Measurements from ENCODE around the gene CADPS2. TPM values are rescaled to one million over a fixed set of nuclear protein-coding genes. Genes with fewer than 3 reads are reported as not detected.

CADPS2 gene
- total and polyA plus RNA-seq, 2 of the 8 experiments (the other 6 are each of a cell fraction or from before 2014, with no cell fraction given) = 8.9 to 22.3 TPM

GRCh38 chr7:122803323-122803722, 82.9 kb downstream of the CADPS2 start:
- Histone ChIP-seq H3K4me2 (ENCODE audit: insufficient read depth in 1 of 2, low read depth in 2 of 2, low read length in 2 of 2) (no peak overlapping the region), H3K36me3 (ENCODE audit: control insufficient read depth in 2 of 4, insufficient read depth in 4 of 4, low read length in 3 of 4) (no peaks in the 10 kb centered on the region), H3K27me3 (replicated peaks in 1 of 4; ENCODE audit: control insufficient read depth in 3 of 4, extremely low read depth in 1 of 4, insufficient read depth in 3 of 4, low read length in 3 of 4) (no peaks in the 10 kb centered on the region), H2BK20ac (ENCODE audit: low read length) (no peak overlapping the region), H3K18ac (ENCODE audit: extremely low read depth, low read length) (no peak overlapping the region), H4K5ac (ENCODE audit: insufficient read length, low read depth, low read length) (no peak overlapping the region), H3K4ac (replicated peaks; ENCODE audit: insufficient read length, low read depth, low read length) (no peak overlapping the region), H3K4me3 (ENCODE audit: extremely low read depth in 1 of 4, insufficient read depth in 2 of 4, low read depth in 3 of 4, low read length in 4 of 4) (no peak overlapping the region), H3K56ac (replicated peaks; ENCODE audit: insufficient read length, low read depth, low read length) (no peak overlapping the region), H2AFZ (ENCODE audit: low read length) (no peak overlapping the region), H3K79me1 (ENCODE audit: low read depth, low read length) (no peaks in the 10 kb centered on the region), H2BK15ac (ENCODE audit: low read length) (no peak overlapping the region), H2BK12ac (ENCODE audit: low read depth, low read length) (no peak overlapping the region; the same call in 1 of the 2 replicates), H3K9me3 (ENCODE audit: insufficient read depth in 2 of 2, low read depth in 1 of 2, low read length in 1 of 2) (no peaks in the 10 kb centered on the region), H3K4me1 (replicated peaks in 1 of 4; ENCODE audit: control insufficient read depth in 3 of 4, insufficient read depth in 4 of 4, low read length in 3 of 4) (peaks cover 0 to 9% (median 1%) of the 10 kb centered on the region in 4 experiments; a peak in 4 of 7 replicates), H4K20me1 (replicated peaks in 1 of 2; ENCODE audit: control insufficient read depth in 1 of 2, insufficient read depth in 2 of 2, low read length in 2 of 2) (no peaks in the 10 kb centered on the region), H3K79me2 (ENCODE audit: control insufficient read depth in 1 of 2, insufficient read depth in 2 of 2, low read length in 2 of 2) (peaks cover 0 to 2% of the 10 kb centered on the region in 2 experiments; a peak in 1 of 4 replicates), H4K91ac (replicated peaks; ENCODE audit: insufficient read length, low read length) (peak overlapping the region; percentile 52), H3K23ac (ENCODE audit: insufficient read length) (no peak overlapping the region), H2AK5ac (ENCODE audit: low read depth, low read length) (no peak overlapping the region), H2BK120ac (replicated peaks; ENCODE audit: low read depth, low read length) (no peak overlapping the region), H3K14ac (ENCODE audit: insufficient read length) (no peak overlapping the region), H4K8ac (ENCODE audit: extremely low read depth, insufficient read depth, low read length) (no peak overlapping the region), H3K23me2 (ENCODE audit: low read depth, low read length) (no peaks in the 10 kb centered on the region), H3K9ac (replicated peaks in 1 of 4; ENCODE audit: extremely low read depth in 1 of 4, low read depth in 3 of 4, low read length in 3 of 4) (no peak overlapping the region), H2BK5ac (ENCODE audit: low read depth, low read length) (no peak overlapping the region; the same call in 1 of the 2 replicates), H3K27ac (ENCODE audit: low read depth, low read length) (peak overlapping the region; percentile 1; the same call in 1 of the 2 replicates)
- 57% methylated on average over 2 of the region's 2 CpGs; no CpG with 5 or more reads in 1 of the 2 experiments for WGBS, 2 experiments (ENCODE audit: extremely low coverage in 1 of 2, insufficient coverage in 1 of 2, insufficient read length in 1 of 2, insufficient replicate concordance in 2 of 2, low coverage in 1 of 2, low lambda C conversion rate in 2 of 2, missing lambda C conversion rate in 1 of 2)
- no peak for TF ChIP-seq RNF2 (IDR thresholded peaks at IDR 0.05; ENCODE audit: borderline replicate concordance, low read depth, low read length, missing control alignments, poor library complexity, severe bottlenecking)
- TF ChIP-seq RAD21 (IDR thresholded peaks at IDR 0.05 in 1 of 2, conservative IDR thresholded peaks at IDR 0.05 in 1 of 2; ENCODE audit: low read depth in 2 of 2, low read length in 2 of 2) = peak; percentile 76 to 80
- TF ChIP-seq, protein P1, sequence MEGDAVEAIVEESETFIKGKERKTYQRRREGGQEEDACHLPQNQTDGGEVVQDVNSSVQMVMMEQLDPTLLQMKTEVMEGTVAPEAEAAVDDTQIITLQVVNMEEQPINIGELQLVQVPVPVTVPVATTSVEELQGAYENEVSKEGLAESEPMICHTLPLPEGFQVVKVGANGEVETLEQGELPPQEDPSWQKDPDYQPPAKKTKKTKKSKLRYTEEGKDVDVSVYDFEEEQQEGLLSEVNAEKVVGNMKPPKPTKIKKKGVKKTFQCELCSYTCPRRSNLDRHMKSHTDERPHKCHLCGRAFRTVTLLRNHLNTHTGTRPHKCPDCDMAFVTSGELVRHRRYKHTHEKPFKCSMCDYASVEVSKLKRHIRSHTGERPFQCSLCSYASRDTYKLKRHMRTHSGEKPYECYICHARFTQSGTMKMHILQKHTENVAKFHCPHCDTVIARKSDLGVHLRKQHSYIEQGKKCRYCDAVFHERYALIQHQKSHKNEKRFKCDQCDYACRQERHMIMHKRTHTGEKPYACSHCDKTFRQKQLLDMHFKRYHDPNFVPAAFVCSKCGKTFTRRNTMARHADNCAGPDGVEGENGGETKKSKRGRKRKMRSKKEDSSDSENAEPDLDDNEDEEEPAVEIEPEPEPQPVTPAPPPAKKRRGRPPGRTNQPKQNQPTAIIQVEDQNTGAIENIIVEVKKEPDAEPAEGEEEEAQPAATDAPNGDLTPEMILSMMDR (IDR thresholded peaks at IDR 0.05; ENCODE audit: control extremely low read depth in 1 of 3, insufficient read depth in 1 of 3, low read depth in 1 of 3, low read length in 3 of 3) = peak in 2 of 3 experiments; percentile 52 to 63; a peak in 3 of 4 replicates
- ChIA-PET CTCF (ENCODE audit: partially characterized antibody) (interaction anchor here (0.6 to 2.6 kb wide), 20 partner anchors 8 to 692 kb away, joined by 3 to 8 read pairs (median 3); partner anchors contain the start of gene CADPS2), POLR2A (ENCODE audit: partially characterized antibody) (interaction anchor here (1.6 kb wide), 1 partner anchor 82 kb away, joined by 4 read pairs; the partner anchor contains the start of gene CADPS2)
- peak; percentile 92 for FAIRE-seq
- no peak for DNase-seq (ENCODE audit: low read depth in 1 of 2, low spot score in 2 of 2)

Measured in H1 (cell line).